RWPE1 (cell line): ENCODE measurements around the gene CREB3L2.

Experiments
- CTCF ChIA-PET: fragments of 350-600 bp; sonication (Branson Sonifier 250); formaldehyde crosslinking; extraction: SDS; loops from one replicate; lab custom pipeline; 2021; lab: Yijun Ruan, JAX
- POLR2A ChIA-PET: fragments of 400-600 bp; formaldehyde crosslinking; extraction: SDS; loops from one replicate; lab custom pipeline; 2020; ENCODE audit warnings: antibody characterized with exemption; ENCODE audit not compliant: low non-redundant PET; lab: Yijun Ruan, JAX
- DNase-seq: peaks from one replicate; pipeline ENCODE4 v3.0.0; 2012; ENCODE audit warnings: low spot score
- H3K27ac ChIP-seq: fragments of 450-650 bp; 2 replicates; pipeline ENCODE4 v1.5.1; 2017
- TF ChIP-seq, protein P1 (sequence below): fragments of 450-650 bp; conservative IDR thresholded peaks from 2 replicates; pipeline ENCODE4 v1.5.1; 2017; ENCODE audit warnings: low read depth, mild to moderate bottlenecking

Gene CREB3L2

GRCh38 chr7:137828456-137828855, 173.4 kb downstream of the CREB3L2 start:
- TF ChIP-seq, protein P1, sequence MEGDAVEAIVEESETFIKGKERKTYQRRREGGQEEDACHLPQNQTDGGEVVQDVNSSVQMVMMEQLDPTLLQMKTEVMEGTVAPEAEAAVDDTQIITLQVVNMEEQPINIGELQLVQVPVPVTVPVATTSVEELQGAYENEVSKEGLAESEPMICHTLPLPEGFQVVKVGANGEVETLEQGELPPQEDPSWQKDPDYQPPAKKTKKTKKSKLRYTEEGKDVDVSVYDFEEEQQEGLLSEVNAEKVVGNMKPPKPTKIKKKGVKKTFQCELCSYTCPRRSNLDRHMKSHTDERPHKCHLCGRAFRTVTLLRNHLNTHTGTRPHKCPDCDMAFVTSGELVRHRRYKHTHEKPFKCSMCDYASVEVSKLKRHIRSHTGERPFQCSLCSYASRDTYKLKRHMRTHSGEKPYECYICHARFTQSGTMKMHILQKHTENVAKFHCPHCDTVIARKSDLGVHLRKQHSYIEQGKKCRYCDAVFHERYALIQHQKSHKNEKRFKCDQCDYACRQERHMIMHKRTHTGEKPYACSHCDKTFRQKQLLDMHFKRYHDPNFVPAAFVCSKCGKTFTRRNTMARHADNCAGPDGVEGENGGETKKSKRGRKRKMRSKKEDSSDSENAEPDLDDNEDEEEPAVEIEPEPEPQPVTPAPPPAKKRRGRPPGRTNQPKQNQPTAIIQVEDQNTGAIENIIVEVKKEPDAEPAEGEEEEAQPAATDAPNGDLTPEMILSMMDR, result no peak
- no peak for DNase-seq
- CTCF ChIA-PET, result no interaction called here
- POLR2A ChIA-PET, result no interaction called here
- no peak overlapping the region for H3K27ac ChIP-seq

GRCh38 chr7:137825489-137825888, 176.4 kb downstream of the CREB3L2 start:
- no peak for DNase-seq
- no peak overlapping the region for H3K27ac ChIP-seq
- POLR2A ChIA-PET, result no interaction called here
- TF ChIP-seq, protein P1, result no peak
- CTCF ChIA-PET, result interaction anchor here (0.6 kb wide), 1 partner anchor 1580 kb away, joined by 3 read pairs; no protein-coding TSS in a partner anchor
